Measurements from ENCODE around the gene FGFBP3. TPM values are rescaled to one million over a fixed set of nuclear protein-coding genes. Genes with fewer than 3 reads are reported as not detected.

Gene FGFBP3
- total RNA-seq, 4 donors from 2014 or later, result 0.50 to 1.4 (median 1.2) TPM; not detected in 1

- no peak overlapping the region for H3K27ac ChIP-seq
- no peak for TF ChIP-seq CTCF (IDR thresholded peaks at IDR 0.05)
- TF ChIP-seq POLR2A (IDR thresholded peaks at IDR 0.05), result no peak
- no peak for TF ChIP-seq POLR2AphosphoS5 (IDR thresholded peaks at IDR 0.05)
- TF ChIP-seq EP300 (IDR thresholded peaks at IDR 0.05), result no peak
- H3K36me3 ChIP-seq, result peaks cover 16 to 89% of the 10 kb centered on the region in 2 donors
- H3K9me3 ChIP-seq, result no peaks in the 10 kb centered on the region
- H3K4me3 ChIP-seq, result no peak overlapping the region
- H3K4me1 ChIP-seq, result no peaks in the 10 kb centered on the region
- H3K27me3 ChIP-seq, result no peaks in the 10 kb centered on the region
- no peak for ATAC-seq
- WGBS, 2 donors (ENCODE audit: low coverage in 1 of 2), result 71 to 100% methylated on average over 1 of the region's 1 CpG
Measured at GRCh38 chr10:91860885-91861284, 48.4 kb downstream of the FGFBP3 start.

- 78 to 89% methylated on average over 6 of the region's 6 CpGs for WGBS, 2 donors (ENCODE audit: low coverage in 1 of 2)
- ATAC-seq, result no peak
- no peaks in the 10 kb centered on the region for H3K9me3 ChIP-seq
- TF ChIP-seq POLR2A (IDR thresholded peaks at IDR 0.05) (no peak), CTCF (IDR thresholded peaks at IDR 0.05) (peak in 1 of 4 experiments; percentile 20)
- H3K27me3 ChIP-seq, result no peaks in the 10 kb centered on the region
- H3K36me3 ChIP-seq, result peaks cover 17 to 99% of the 10 kb centered on the region in 2 donors
- no peaks in the 10 kb centered on the region for H3K4me1 ChIP-seq
- H3K27ac ChIP-seq, result no peak overlapping the region
- no peak overlapping the region for H3K4me3 ChIP-seq
Measured at GRCh38 chr10:91856637-91857036, 52.6 kb downstream of the FGFBP3 start.

Small RNA genes lying within 50 kb of the gene (small RNA-seq; reads per million reads assigned to genes)
- 0 reads per million in 4 donors for gene AL359198.2

Other genes starting within 250 kb of the FGFBP3 start
- 10 to 100 TPM; 40.6 to 49.7 (median 45.6) TPM for gene TNKS2, start 111.1 kb downstream of the FGFBP3 start, total RNA-seq
- gene BTAF1, start 14.3 kb upstream of the FGFBP3 start, total RNA-seq, result 10 to 100 TPM; 25.1 to 81.7 (median 36.2) TPM